ENCODE measurements around the gene FAAH.

The FAAH gene

GRCh38 chr1:46457178-46457577 is 63.1 kb downstream of the FAAH start:
- Histone ChIP-seq H3K27ac (no peak overlapping the region), H3K9me3 (no peaks in the 10 kb centered on the region), H3K4me1 (ENCODE audit: control insufficient read depth in 1 of 2, insufficient read depth in 1 of 2, low read depth in 1 of 2, low read length in 1 of 2) (no peaks in the 10 kb centered on the region), H3K4me3 (ENCODE audit: low read depth in 1 of 2, low read length in 1 of 2) (no peak overlapping the region), H3K36me3 (no peaks in the 10 kb centered on the region), H3K27me3 (peaks cover 86% of the 10 kb centered on the region)
- TF ChIP-seq CTCF (IDR thresholded peaks at IDR 0.05): no peak

DNA sequence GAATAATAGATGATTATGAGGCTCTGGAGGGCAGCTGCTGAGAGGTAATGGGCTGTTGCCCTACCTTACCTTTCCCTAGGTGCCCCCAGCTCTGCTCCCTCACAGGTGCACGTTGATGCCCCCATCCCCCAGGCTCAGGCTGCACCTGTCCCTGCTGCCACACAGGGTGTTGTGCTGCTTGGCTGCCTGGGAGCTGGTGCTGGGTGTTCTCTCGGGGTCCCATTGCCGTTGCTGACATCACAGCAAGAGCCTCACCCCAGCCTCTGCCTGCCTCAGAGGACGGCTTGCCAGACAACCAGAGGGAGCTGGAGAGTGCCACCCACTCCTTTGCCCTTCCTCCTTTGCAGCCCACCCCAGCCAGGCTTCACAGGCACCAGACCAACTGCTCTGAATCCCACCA is 64.1 kb downstream of the FAAH start:
- TF ChIP-seq CTCF (IDR thresholded peaks at IDR 0.05): no peak
- no peak overlapping the region for H3K4me3 ChIP-seq (ENCODE audit: low read depth in 1 of 2, low read length in 1 of 2)
- H3K36me3 ChIP-seq: no peaks in the 10 kb centered on the region
- no peak overlapping the region for H3K27ac ChIP-seq
- H3K9me3 ChIP-seq: no peaks in the 10 kb centered on the region
- H3K27me3 ChIP-seq: peaks cover 86% of the 10 kb centered on the region
- no peaks in the 10 kb centered on the region for H3K4me1 ChIP-seq (ENCODE audit: control insufficient read depth in 1 of 2, insufficient read depth in 1 of 2, low read depth in 1 of 2, low read length in 1 of 2)

DNA sequence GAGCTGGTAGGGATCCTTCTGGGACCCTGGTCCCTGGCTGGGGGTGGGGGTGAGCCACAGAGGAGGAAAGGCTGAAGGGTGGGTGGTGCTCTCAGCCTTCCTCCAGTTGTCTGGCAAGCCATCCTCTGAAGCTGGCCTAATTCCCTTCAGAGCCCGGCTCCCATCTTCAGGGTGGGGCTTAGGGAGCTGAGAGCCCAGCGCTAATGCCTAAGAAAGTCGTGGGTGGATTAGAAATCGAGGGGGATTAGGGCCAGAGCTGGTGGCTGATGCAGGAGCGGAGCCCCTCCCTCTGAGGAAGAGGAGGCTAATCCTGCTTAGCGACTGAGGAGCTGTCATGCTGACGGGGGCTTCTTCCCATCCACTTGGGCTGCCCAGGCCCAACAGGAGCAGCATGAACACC is 64.7 kb downstream of the FAAH start:
- Histone ChIP-seq H3K4me1 (ENCODE audit: control insufficient read depth in 1 of 2, insufficient read depth in 1 of 2, low read depth in 1 of 2, low read length in 1 of 2) (no peaks in the 10 kb centered on the region), H3K4me3 (ENCODE audit: low read depth in 1 of 2, low read length in 1 of 2) (no peak overlapping the region), H3K27me3 (peaks cover 86% of the 10 kb centered on the region), H3K9me3 (no peaks in the 10 kb centered on the region), H3K27ac (no peak overlapping the region), H3K36me3 (no peaks in the 10 kb centered on the region)
- TF ChIP-seq CTCF (IDR thresholded peaks at IDR 0.05): no peak

- H3K27me3 ChIP-seq: peaks cover 86% of the 10 kb centered on the region
- H3K4me1 ChIP-seq (ENCODE audit: control insufficient read depth in 1 of 2, insufficient read depth in 1 of 2, low read depth in 1 of 2, low read length in 1 of 2): no peaks in the 10 kb centered on the region
- TF ChIP-seq CTCF (IDR thresholded peaks at IDR 0.05): no peak
- no peak overlapping the region for H3K4me3 ChIP-seq (ENCODE audit: low read depth in 1 of 2, low read length in 1 of 2)
- H3K9me3 ChIP-seq: no peaks in the 10 kb centered on the region
- H3K36me3 ChIP-seq: no peaks in the 10 kb centered on the region
- no peak overlapping the region for H3K27ac ChIP-seq
Measured at GRCh38 chr1:46459315-46459714, 65.2 kb downstream of the FAAH start.

DNA sequence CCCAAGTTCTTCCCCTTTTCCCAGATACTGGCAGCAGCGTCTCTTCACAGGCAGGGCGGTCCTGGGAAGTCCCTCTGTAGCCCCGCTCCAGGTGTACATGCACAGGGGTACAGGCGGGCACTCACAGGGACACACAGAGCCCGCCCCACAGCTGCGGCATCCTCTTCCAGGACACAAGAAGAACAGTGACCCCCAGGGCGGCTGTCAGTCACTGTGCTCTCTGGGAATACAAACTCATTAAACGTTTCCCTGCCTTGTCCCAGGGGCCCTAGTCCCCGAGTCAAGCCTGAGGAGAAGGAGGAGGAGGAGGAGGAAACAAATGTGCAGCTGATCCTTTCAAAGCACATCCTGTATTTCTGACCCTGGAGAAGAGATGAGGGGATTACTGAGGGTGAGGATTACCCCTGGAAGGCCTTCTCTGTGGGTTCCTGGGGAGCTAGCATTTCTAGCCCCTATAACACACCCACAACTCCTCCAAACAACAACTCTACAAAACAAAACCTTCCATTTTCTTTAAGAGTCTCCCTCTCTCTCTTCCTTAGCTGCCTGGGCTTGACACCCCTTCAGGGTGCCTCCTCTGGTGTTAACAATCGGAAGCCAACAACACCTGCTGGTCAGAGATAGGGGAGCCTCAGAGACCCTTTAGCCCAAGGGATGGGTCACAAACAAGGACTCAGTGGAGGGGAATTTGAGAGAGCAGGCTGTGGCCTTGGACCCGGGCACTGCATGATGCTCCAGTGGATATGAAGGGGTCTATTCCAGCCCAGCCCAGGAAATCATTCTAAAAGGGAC is 67.1 kb downstream of the FAAH start:
- Histone ChIP-seq H3K27me3 (peaks cover 86% of the 10 kb centered on the region), H3K4me1 (ENCODE audit: control insufficient read depth in 1 of 2, insufficient read depth in 1 of 2, low read depth in 1 of 2, low read length in 1 of 2) (peaks cover 0 to under 1% of the 10 kb centered on the region in 2 experiments), H3K36me3 (no peaks in the 10 kb centered on the region), H3K27ac (no peak overlapping the region), H3K4me3 (ENCODE audit: low read depth in 1 of 2, low read length in 1 of 2) (no peak overlapping the region), H3K9me3 (no peaks in the 10 kb centered on the region)
- TF ChIP-seq CTCF (IDR thresholded peaks at IDR 0.05): no peak

Measured in neutrophil (primary cell).